ENCODE measurements around the gene MAG.

MAG gene

GRCh38 chr19:35331551-35332214 is 39.7 kb downstream of the MAG start:
- ChIA-PET CTCF (interaction anchor here (0.7 to 6.8 kb wide), 8 partner anchors 18 to 179 kb away, joined by 3 to 40 read pairs (median 4); no protein-coding TSS in a partner anchor), POLR2A (no interaction called here)
- Histone ChIP-seq H3K36me3 (ENCODE audit: control insufficient read depth in 2 of 2, insufficient read depth in 1 of 2, low read length in 2 of 2) (no peaks in the 10 kb centered on the region), H3K27ac (ENCODE audit: extremely low read depth, low read depth, low read length) (no peak overlapping the region), H3K4me1 (ENCODE audit: control insufficient read depth, insufficient read depth, low read length) (no peaks in the 10 kb centered on the region), H3K4me3 (ENCODE audit: low read depth, low read length) (no peak overlapping the region), H3K9me3 (ENCODE audit: control insufficient read depth, insufficient read depth, low read depth, low read length) (no peaks in the 10 kb centered on the region)
- no peak for TF ChIP-seq ZSCAN30 (tag by site-specific recombination; IDR thresholded peaks at IDR 0.05)
- no peak for TF ChIP-seq BCL6B (tag by site-specific recombination; IDR thresholded peaks at IDR 0.05)
- TF ChIP-seq SCRT1 (tag by site-specific recombination; IDR thresholded peaks at IDR 0.05; ENCODE audit: borderline replicate concordance), result no peak
- TF ChIP-seq MEIS1 (CRISPR knock-in tag; IDR thresholded peaks at IDR 0.05; ENCODE audit: borderline replicate concordance), result no peak
- no peak for TF ChIP-seq ZNF626 (tag by site-specific recombination; IDR thresholded peaks at IDR 0.05)
- TF ChIP-seq ZNF433 (tag by site-specific recombination; IDR thresholded peaks at IDR 0.05; ENCODE audit: low read depth), result no peak
- no peak for TF ChIP-seq ZBTB20 (tag by site-specific recombination; IDR thresholded peaks at IDR 0.05)
- no peak for TF ChIP-seq ZNF555 (tag by site-specific recombination; conservative IDR thresholded peaks at IDR 0.05)
- TF ChIP-seq ZFP69B (tag by site-specific recombination; IDR thresholded peaks at IDR 0.05), result no peak
- no peak for TF ChIP-seq ZNF157 (tag by site-specific recombination; IDR thresholded peaks at IDR 0.05)
- TF ChIP-seq ZBTB49 (tag by site-specific recombination; IDR thresholded peaks at IDR 0.05; ENCODE audit: low read depth), result no peak
- TF ChIP-seq, protein P1, sequence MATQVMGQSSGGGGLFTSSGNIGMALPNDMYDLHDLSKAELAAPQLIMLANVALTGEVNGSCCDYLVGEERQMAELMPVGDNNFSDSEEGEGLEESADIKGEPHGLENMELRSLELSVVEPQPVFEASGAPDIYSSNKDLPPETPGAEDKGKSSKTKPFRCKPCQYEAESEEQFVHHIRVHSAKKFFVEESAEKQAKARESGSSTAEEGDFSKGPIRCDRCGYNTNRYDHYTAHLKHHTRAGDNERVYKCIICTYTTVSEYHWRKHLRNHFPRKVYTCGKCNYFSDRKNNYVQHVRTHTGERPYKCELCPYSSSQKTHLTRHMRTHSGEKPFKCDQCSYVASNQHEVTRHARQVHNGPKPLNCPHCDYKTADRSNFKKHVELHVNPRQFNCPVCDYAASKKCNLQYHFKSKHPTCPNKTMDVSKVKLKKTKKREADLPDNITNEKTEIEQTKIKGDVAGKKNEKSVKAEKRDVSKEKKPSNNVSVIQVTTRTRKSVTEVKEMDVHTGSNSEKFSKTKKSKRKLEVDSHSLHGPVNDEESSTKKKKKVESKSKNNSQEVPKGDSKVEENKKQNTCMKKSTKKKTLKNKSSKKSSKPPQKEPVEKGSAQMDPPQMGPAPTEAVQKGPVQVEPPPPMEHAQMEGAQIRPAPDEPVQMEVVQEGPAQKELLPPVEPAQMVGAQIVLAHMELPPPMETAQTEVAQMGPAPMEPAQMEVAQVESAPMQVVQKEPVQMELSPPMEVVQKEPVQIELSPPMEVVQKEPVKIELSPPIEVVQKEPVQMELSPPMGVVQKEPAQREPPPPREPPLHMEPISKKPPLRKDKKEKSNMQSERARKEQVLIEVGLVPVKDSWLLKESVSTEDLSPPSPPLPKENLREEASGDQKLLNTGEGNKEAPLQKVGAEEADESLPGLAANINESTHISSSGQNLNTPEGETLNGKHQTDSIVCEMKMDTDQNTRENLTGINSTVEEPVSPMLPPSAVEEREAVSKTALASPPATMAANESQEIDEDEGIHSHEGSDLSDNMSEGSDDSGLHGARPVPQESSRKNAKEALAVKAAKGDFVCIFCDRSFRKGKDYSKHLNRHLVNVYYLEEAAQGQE (tag by site-specific recombination; IDR thresholded peaks at IDR 0.05), result no peak
- no peak for TF ChIP-seq ZBTB11 (tag by site-specific recombination; conservative IDR thresholded peaks at IDR 0.05; ENCODE audit: low read depth)
- no peak for TF ChIP-seq ZNF302 (tag by site-specific recombination; IDR thresholded peaks at IDR 0.05; ENCODE audit: low read depth)
- TF ChIP-seq ZNF221 (tag by site-specific recombination; IDR thresholded peaks at IDR 0.05; ENCODE audit: borderline replicate concordance), result no peak
- TF ChIP-seq INSM2 (tag by site-specific recombination; IDR thresholded peaks at IDR 0.05), result no peak
- no peak for TF ChIP-seq ZNF280D (tag by site-specific recombination; IDR thresholded peaks at IDR 0.05)
- no peak for TF ChIP-seq ZNF501 (tag by site-specific recombination; IDR thresholded peaks at IDR 0.05)
- no peak for TF ChIP-seq ZFP37 (tag by site-specific recombination; IDR thresholded peaks at IDR 0.05)
- TF ChIP-seq ZNF670 (tag by site-specific recombination; IDR thresholded peaks at IDR 0.05; ENCODE audit: low read depth), result no peak
